ENCODE measurements around the gene DNMT3A. TPM values are rescaled to one million over a fixed set of nuclear protein-coding genes. Genes with fewer than 3 reads are reported as not detected.

The DNMT3A gene
- total RNA-seq, 1 experiment from 2014 or later, result 215 TPM

DNA sequence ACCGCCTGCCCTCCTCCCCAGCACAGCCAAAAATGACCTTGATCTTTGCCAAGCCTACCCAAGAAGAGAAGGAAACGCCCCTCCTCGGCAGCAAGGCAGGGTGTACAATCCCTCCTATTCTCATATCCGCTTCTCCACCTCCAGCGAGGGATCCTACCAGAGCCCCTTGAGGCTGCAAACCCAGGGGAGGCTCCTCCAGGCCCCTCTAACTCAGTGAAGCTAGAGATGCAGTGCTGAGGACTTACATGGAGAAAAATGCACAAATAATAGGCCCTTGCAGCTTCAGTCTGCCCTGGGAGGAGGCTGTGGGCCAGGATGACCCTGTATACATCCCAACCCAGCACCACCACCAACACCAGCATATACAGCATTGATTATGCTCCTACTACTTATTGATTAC, 126.5 kb downstream of the DNMT3A start:
- Histone ChIP-seq H2BK5ac (ENCODE audit: insufficient read length, low read length) (no peak overlapping the region), H3K79me1 (ENCODE audit: insufficient read depth, low read depth, low read length, poor library complexity, severe bottlenecking) (no peaks in the 10 kb centered on the region), H3K23me2 (ENCODE audit: insufficient read length, low read depth, low read length, poor library complexity, severe bottlenecking) (no peaks in the 10 kb centered on the region), H4K8ac (replicated peaks; ENCODE audit: insufficient read length, low read depth, low read length) (no peak overlapping the region), H2BK12ac (ENCODE audit: insufficient read length, low read depth, low read length) (no peak overlapping the region), H3K23ac (ENCODE audit: insufficient read length, low read depth, low read length) (no peak overlapping the region), H4K20me1 (ENCODE audit: control insufficient read depth, insufficient read depth, insufficient read length) (no peaks in the 10 kb centered on the region), H3K79me2 (ENCODE audit: insufficient read depth, low read length) (no peaks in the 10 kb centered on the region), H3K56ac (ENCODE audit: insufficient read length, low read depth, low read length) (no peak overlapping the region), H2AFZ (ENCODE audit: low read length) (no peak overlapping the region), H2BK15ac (ENCODE audit: low read depth, low read length) (no peak overlapping the region), H2BK120ac (ENCODE audit: low read depth, low read length, poor library complexity, severe bottlenecking) (no peak overlapping the region), H4K91ac (ENCODE audit: insufficient read length, low read depth, low read length) (no peak overlapping the region), H3K27me3 (ENCODE audit: insufficient read depth, low read length) (no peaks in the 10 kb centered on the region), H3T11ph (ENCODE audit: low read length) (no peak overlapping the region), H3K4me1 (ENCODE audit: insufficient read depth, low read length) (no peaks in the 10 kb centered on the region), H3K14ac (ENCODE audit: insufficient read depth, low read length) (no peak overlapping the region), H3K27ac (ENCODE audit: insufficient read length, low read depth, low read length) (no peak overlapping the region), H3K9me3 (ENCODE audit: control insufficient read depth, low read depth, low read length) (no peaks in the 10 kb centered on the region), H3K9ac (ENCODE audit: extremely low read depth, insufficient read length, low read length) (peak overlapping the region; percentile 17), H3K4me2 (ENCODE audit: insufficient read depth, insufficient read length, low read length) (peak overlapping the region; percentile 33), H3K4ac (ENCODE audit: low read depth, low read length) (no peak overlapping the region), H2AK5ac (ENCODE audit: insufficient read length, low read length) (no peak overlapping the region), H2BK20ac (ENCODE audit: low read depth, low read length, poor library complexity, severe bottlenecking) (no peak overlapping the region), H4K5ac (ENCODE audit: insufficient read length, low read depth, low read length) (no peak overlapping the region), H3K18ac (ENCODE audit: insufficient read length, low read depth, low read length) (no peak overlapping the region)
- TF ChIP-seq, protein P1, sequence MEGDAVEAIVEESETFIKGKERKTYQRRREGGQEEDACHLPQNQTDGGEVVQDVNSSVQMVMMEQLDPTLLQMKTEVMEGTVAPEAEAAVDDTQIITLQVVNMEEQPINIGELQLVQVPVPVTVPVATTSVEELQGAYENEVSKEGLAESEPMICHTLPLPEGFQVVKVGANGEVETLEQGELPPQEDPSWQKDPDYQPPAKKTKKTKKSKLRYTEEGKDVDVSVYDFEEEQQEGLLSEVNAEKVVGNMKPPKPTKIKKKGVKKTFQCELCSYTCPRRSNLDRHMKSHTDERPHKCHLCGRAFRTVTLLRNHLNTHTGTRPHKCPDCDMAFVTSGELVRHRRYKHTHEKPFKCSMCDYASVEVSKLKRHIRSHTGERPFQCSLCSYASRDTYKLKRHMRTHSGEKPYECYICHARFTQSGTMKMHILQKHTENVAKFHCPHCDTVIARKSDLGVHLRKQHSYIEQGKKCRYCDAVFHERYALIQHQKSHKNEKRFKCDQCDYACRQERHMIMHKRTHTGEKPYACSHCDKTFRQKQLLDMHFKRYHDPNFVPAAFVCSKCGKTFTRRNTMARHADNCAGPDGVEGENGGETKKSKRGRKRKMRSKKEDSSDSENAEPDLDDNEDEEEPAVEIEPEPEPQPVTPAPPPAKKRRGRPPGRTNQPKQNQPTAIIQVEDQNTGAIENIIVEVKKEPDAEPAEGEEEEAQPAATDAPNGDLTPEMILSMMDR (conservative IDR thresholded peaks at IDR 0.05), result no peak
- H3K27me3 Mint-ChIP-seq (ENCODE audit: low read depth), result no peaks in the 10 kb centered on the region; the same call in none of the 2 replicates
- H3K4me3 Mint-ChIP-seq, result peak overlapping the region; percentile 79
- no peaks in the 10 kb centered on the region for H3K9me3 Mint-ChIP-seq
- H3K4me1 Mint-ChIP-seq, result peaks cover 4 to 11% of the 10 kb centered on the region in 2 experiments; a peak in 3 of 4 replicates
- peak overlapping the region in 2 of 3 experiments; percentile 47 to 76; a peak in 4 of 7 replicates for H3K27ac Mint-ChIP-seq
- no CpG with 5 or more reads among the region's 5 CpGs for WGBS (ENCODE audit: extremely low coverage, insufficient read length, low lambda C conversion rate)
- H3K36me3 Mint-ChIP-seq (ENCODE audit: insufficient read depth in 1 of 3, low read depth in 3 of 3), result no peaks in the 10 kb centered on the region
- no peak for DNase-seq

All from H9 (cell line).